CD8-positive, alpha-beta memory T cell (primary cell): Measurements from ENCODE around the gene PCDHGA5. TPM values are rescaled to one million over a fixed set of nuclear protein-coding genes. Genes with fewer than 3 reads are reported as not detected.
A peak's percentile ranks its signal among the peaks of the same experiment; 100 is the strongest.
"Not testable (repeated sequence)": the region's sequence is repeated elsewhere in the genome, so short reads cannot be mapped to it uniquely, and the experiment has no call there.

Experiments
- CTCF ChIA-PET: fragments of 350-600 bp; sonication (Branson Sonifier 250); formaldehyde crosslinking; loops from one replicate; lab custom pipeline; 2021; ENCODE audit warnings: antibody characterized with exemption; lab: Charles Lee
- POLR2A ChIA-PET: fragments of 350-600 bp; sonication (Branson Sonifier 250); formaldehyde crosslinking; loops from one replicate; lab custom pipeline; 2021; ENCODE audit warnings: antibody characterized with exemption; lab: Charles Lee
- DNase-seq, 5 donors: peaks; one replicate each; pipeline versions ENCODE4 v3.0.0 to v3.0.0-alpha.2; 2020 to 2022; ENCODE audit warnings: mixed read lengths in 1 of 5
- H3K27ac ChIP-seq: one replicate; pipeline ENCODE4 v1.7.0; 2013; ENCODE audit warnings: low read depth, mild to moderate bottlenecking, low read length, moderate library complexity
- H3K27me3 ChIP-seq: 2 replicates; pipeline ENCODE4 v1.7.0; 2013; ENCODE audit warnings: low read length, mild to moderate bottlenecking; ENCODE audit not compliant: insufficient read depth, poor library complexity, severe bottlenecking
- H3K36me3 ChIP-seq: 2 replicates; pipeline ENCODE4 v1.7.0; 2013; ENCODE audit warnings: mild to moderate bottlenecking, low read length, moderate library complexity; ENCODE audit not compliant: insufficient read depth
- H3K4me1 ChIP-seq: 2 replicates; pipeline ENCODE4 v1.7.0; 2013; ENCODE audit warnings: mild to moderate bottlenecking, low read length, moderate library complexity; ENCODE audit not compliant: insufficient read depth
- H3K4me3 ChIP-seq: 2 replicates; pipeline ENCODE4 v1.7.0; 2013; ENCODE audit warnings: mild to moderate bottlenecking, low read length
- H3K9me3 ChIP-seq: 2 replicates; pipeline ENCODE4 v1.7.0; 2013; ENCODE audit warnings: mild to moderate bottlenecking, low read length
- H3K27ac Mint-ChIP-seq, 8 donors: one replicate each; pipeline ENCODE4 v1.8.0; 2020 to 2021; ENCODE audit warnings: mixed read lengths in 8 of 8, mild to moderate bottlenecking in 6 of 8, inconsistent platforms in 3 of 8, moderate library complexity in 3 of 8
- H3K27me3 Mint-ChIP-seq, 2 donors: one replicate each; pipeline ENCODE4 v1.8.0; 2020 to 2021; ENCODE audit warnings: mixed read lengths in 2 of 2, mild to moderate bottlenecking in 1 of 2, moderate library complexity in 1 of 2
- H3K36me3 Mint-ChIP-seq, 3 donors: one replicate each; pipeline ENCODE4 v1.8.0; 2020 to 2021; ENCODE audit warnings: mixed read lengths in 3 of 3, inconsistent platforms in 1 of 3, mild to moderate bottlenecking in 1 of 3
- H3K4me1 Mint-ChIP-seq, 3 donors: one replicate each; pipeline ENCODE4 v1.8.0; 2020 to 2021; ENCODE audit warnings: mixed read lengths in 3 of 3, inconsistent platforms in 1 of 3, mild to moderate bottlenecking in 1 of 3
- H3K4me3 Mint-ChIP-seq, 7 donors: one replicate each; pipeline ENCODE4 v1.8.0; 2020 to 2021; ENCODE audit warnings: mixed read lengths in 7 of 7, mild to moderate bottlenecking in 6 of 7, moderate library complexity in 4 of 7, inconsistent platforms in 2 of 7
- H3K9me3 Mint-ChIP-seq, 5 donors: one replicate each; pipeline ENCODE4 v1.8.0; 2020 to 2022; ENCODE audit warnings: mixed read lengths in 5 of 5, mild to moderate bottlenecking in 3 of 5, moderate library complexity in 2 of 5, inconsistent platforms in 1 of 5
- polyA plus RNA-seq: library from polyadenylated mRNA; unstranded; fragments of 300-500 nt; fragmentation: Illumina TruSeq; gene quantifications from one replicate; pipeline ENCODE4 v1.2.3, GENCODE V29; 2021
- total RNA-seq, 2 experiments: library from RNA; stranded (reverse); gene quantifications; one replicate each; pipeline ENCODE4 v1.2.3, GENCODE V29; 2021

Gene PCDHGA5
- total RNA-seq = under 1 TPM; 0.09 to 0.11 TPM
- not detected for polyA plus RNA-seq

DNA sequence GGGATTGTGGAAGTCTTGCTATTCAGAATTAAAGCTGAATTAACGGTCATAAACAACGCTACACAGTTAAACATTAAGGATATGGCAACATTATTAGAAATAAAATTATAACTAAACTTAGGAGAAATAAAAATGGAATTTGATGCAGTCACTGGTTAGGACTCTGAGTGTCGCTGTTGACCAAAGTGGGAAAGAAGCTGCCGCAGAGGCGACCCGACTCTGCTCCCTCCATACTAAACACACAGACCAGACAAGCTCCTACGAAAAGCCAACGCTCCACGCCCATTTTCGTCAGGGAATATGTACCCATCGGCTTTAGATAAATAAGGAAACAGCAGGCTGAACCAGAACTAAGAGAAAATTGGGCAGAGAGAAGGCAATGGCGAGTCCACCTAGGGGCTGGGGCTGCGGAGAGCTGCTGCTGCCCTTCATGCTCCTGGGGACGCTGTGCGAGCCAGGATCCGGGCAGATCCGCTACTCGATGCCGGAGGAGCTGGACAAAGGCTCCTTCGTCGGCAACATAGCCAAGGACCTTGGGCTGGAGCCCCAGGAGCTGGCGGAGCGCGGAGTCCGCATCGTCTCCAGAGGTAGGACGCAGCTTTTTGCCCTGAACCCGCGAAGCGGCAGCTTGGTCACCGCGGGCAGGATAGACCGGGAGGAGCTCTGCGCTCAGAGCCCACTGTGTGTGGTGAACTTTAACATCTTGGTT lies at the start of gene PCDHGA5:
PCDHGA5 (plus strand) TSS at position 211 of the 709 bp plus-strand sequence; CDS start at position 380, 169 bp downstream.
- Mint-ChIP-seq H3K9me3 (peaks cover 25 to 66% (median 53%) of the 10 kb centered on the region in 5 donors), H3K4me1 (peaks cover 0 to 10% (median 2%) of the 10 kb centered on the region in 3 donors), H3K27me3 (peaks cover 71 to 81% of the 10 kb centered on the region in 2 donors), H3K36me3 (peaks cover 3 to 22% (median 3%) of the 10 kb centered on the region in 3 donors), H3K27ac (no peak within 1 kb of the TSS), H3K4me3 (no peak within 1 kb of the TSS)
- ChIA-PET CTCF (interaction anchor here (1.2 to 1.4 kb wide), 2 partner anchors 9 to 66 kb away, joined by 3 read pairs; partner anchors contain the start of genes PCDHGA12 and PCDHGA4), POLR2A (no interaction called here)
- Histone ChIP-seq H3K27me3 (peaks cover 29% of the 10 kb centered on the region), H3K9me3 (peaks cover 13% of the 10 kb centered on the region), H3K4me1 (no peaks in the 10 kb centered on the region), H3K36me3 (no peaks in the 10 kb centered on the region), H3K4me3 (no peak within 1 kb of the TSS), H3K27ac (no peak within 1 kb of the TSS)
- no peak for DNase-seq

- peaks cover 12% of the 10 kb centered on the region for H3K36me3 ChIP-seq
- H3K9me3 ChIP-seq = peaks cover 58% of the 10 kb centered on the region
- Mint-ChIP-seq H3K36me3 (peaks cover 34 to 73% (median 69%) of the 10 kb centered on the region in 3 donors), H3K9me3 (peaks cover 60 to 99% (median 96%) of the 10 kb centered on the region in 5 donors), H3K4me3 (peak overlapping the region in 1 of 7 donors; percentile 36), H3K4me1 (peaks cover 26 to 49% (median 31%) of the 10 kb centered on the region in 3 donors)
- not testable (repeated sequence) for DNase-seq, H3K4me3 ChIP-seq, H3K27ac ChIP-seq, H3K27me3 Mint-ChIP-seq, H3K27ac Mint-ChIP-seq, H3K27me3 ChIP-seq
- ChIA-PET CTCF (interaction anchor here (0.8 to 5.2 kb wide), 2 partner anchors 196 to 247 kb away, joined by 3 to 35 read pairs; no protein-coding TSS in a partner anchor), POLR2A (interaction anchor here (0.7 kb wide), 1 partner anchor 14 kb away, joined by 8 read pairs; no protein-coding TSS in a partner anchor)
- H3K4me1 ChIP-seq = peaks cover 16% of the 10 kb centered on the region
These were observed 47.0 kb upstream of the PCDHGA5 start for GRCh38 chr5:141316963-141317362.

DNA sequence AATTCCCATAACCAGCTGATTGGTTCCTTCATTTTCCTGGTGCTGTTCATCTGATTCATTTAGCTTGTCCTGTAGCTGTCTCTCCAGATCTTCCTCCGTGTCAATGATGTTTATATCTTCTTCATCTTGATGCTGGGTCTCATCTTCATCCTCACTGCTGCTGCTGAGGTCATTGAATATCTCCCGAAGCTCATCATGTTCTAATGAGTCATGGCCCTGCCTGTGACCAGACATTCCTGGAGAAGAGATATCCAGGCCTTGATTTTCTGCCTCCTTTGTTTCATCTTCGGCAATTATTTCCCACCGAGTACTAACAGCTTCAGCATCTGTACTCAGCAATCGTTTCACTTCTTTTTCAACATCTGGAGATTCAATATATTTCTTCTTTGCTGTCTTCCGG lies 44.8 kb upstream of the PCDHGA5 start:
- H3K4me3 ChIP-seq = peak overlapping the region; percentile 96
- peaks cover 16% of the 10 kb centered on the region for H3K4me1 ChIP-seq
- CTCF ChIA-PET = interaction anchor here (1.4 to 5.2 kb wide), 11 partner anchors 11 to 318 kb away, joined by 4 to 35 read pairs (median 12); partner anchors contain the start of genes HDAC3, PCDHGA1, PCDHGB2 and RELL2
- Mint-ChIP-seq H3K4me3 (peak overlapping the region in 5 of 7 donors; percentile 23 to 97 (median 95)), H3K4me1 (peaks cover 26 to 56% (median 31%) of the 10 kb centered on the region in 3 donors), H3K9me3 (peaks cover 52 to 90% (median 81%) of the 10 kb centered on the region in 5 donors), H3K36me3 (peaks cover 29 to 56% (median 55%) of the 10 kb centered on the region in 3 donors), H3K27me3 (peaks cover 0 to 4% of the 10 kb centered on the region in 2 donors), H3K27ac (peak overlapping the region in 2 of 8 donors; percentile 59 to 88)
- H3K27me3 ChIP-seq = no peaks in the 10 kb centered on the region
- DNase-seq = no peak
- H3K27ac ChIP-seq = no peak overlapping the region
- POLR2A ChIA-PET = no interaction called here
- H3K36me3 ChIP-seq = peaks cover 12% of the 10 kb centered on the region
- peaks cover 53% of the 10 kb centered on the region for H3K9me3 ChIP-seq

DNA sequence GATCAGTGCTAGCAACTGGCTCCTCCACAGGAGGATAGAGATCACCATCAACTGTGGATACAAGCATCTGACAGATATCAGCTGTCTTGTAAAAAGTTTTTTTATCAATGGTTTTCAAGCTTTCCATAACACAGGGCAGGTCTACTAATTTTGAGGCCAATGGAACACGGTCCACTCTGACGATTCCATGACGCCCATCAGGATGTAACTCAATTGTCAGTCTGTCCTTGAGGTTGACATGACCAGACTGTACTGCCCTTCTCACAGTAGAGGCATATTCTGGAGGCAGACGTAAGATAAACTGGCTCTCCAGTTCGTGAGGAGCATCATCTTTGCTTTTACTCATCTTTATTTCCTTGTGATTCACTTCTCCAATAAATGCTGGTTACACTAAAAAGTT lies 44.3 kb upstream of the PCDHGA5 start:
- H3K27me3 ChIP-seq = no peaks in the 10 kb centered on the region
- Mint-ChIP-seq H3K4me3 (peak overlapping the region; percentile 91 to 99 (median 95)), H3K27ac (peak overlapping the region in 6 of 8 donors; percentile 58 to 99 (median 99)), H3K4me1 (peaks cover 26 to 56% (median 31%) of the 10 kb centered on the region in 3 donors), H3K9me3 (peaks cover 47 to 85% (median 77%) of the 10 kb centered on the region in 5 donors), H3K36me3 (peaks cover 28 to 54% (median 50%) of the 10 kb centered on the region in 3 donors), H3K27me3 (peaks cover 3 to 4% of the 10 kb centered on the region in 2 donors)
- ChIA-PET POLR2A (interaction anchor here (0.8 to 1.8 kb wide), 7 partner anchors 9 to 672 kb away, joined by 3 to 8 read pairs (median 5); partner anchors contain the start of genes HDAC3, IK, NDUFA2 and PCDHGA1), CTCF (interaction anchor here (0.9 to 5.2 kb wide), 25 partner anchors 10 to 318 kb away, joined by 3 to 35 read pairs (median 4); partner anchors contain the start of genes DIAPH1, HDAC3, PCDHGA1 and PCDHGA11)
- H3K4me1 ChIP-seq = peaks cover 16% of the 10 kb centered on the region
- peak overlapping the region; percentile 96 for H3K4me3 ChIP-seq
- peaks cover 53% of the 10 kb centered on the region for H3K9me3 ChIP-seq
- no peak overlapping the region for H3K27ac ChIP-seq
- H3K36me3 ChIP-seq = peaks cover 12% of the 10 kb centered on the region
- no peak for DNase-seq

DNA sequence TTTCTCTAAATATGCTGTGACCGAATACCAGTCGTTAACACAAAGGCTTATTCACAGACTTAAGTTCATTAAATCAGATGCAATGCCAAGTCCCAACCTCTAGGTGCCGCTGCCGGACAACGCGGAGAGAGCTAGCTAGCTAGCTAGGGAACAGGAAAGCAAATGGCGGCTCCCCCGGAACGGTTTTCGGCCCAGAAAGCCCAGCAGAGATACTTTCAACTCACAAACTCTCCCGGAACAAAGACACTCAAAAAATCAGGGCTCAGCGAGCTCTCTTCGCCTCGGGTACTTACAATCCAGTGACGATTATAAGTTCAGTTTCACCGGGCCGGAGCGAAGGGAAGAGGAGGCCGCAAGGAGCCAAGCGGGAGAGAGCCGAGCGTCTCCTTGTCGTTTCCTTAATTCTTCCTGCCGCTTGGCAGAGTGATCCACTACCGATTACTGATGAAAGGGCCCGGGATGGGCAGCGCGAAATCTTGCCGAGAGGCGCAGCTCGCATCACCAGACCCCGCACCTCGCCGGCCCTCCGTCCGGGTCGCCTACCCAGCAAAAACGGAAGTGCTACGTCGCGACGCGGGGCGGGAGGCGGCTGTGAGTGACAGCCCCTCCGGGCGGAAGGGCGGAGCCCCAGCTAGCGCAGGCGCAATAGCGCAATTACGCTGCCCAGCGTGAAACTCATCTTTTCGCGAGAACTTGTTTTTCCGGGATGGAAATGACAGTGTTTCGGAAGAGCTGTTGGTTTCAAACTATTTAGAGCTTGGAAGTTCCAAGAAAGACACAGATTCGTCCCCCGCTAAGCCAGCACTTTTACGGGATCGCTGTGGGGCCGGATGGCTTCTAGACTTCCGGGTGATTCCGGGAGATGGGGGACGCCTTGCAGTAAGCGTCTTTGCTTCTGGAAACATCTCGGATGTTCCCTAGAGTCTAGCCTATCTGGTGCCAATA lies 43.5 kb upstream of the PCDHGA5 start, which contains the start of gene TAF7:
TAF7 (minus strand) TSS at position 560 of the 945 bp plus-strand sequence. CDS start 740 bp downstream, outside the sequence.
- Histone ChIP-seq H3K4me1 (peaks cover 16% of the 10 kb centered on the region), H3K27ac (peak within 1 kb of the TSS; percentile 97), H3K9me3 (peaks cover 47% of the 10 kb centered on the region), H3K4me3 (peak within 1 kb of the TSS; percentile 96), H3K36me3 (peaks cover 12% of the 10 kb centered on the region), H3K27me3 (no peaks in the 10 kb centered on the region)
- peak within 1 kb of the TSS; percentile 91 to 99 (median 95) for H3K4me3 Mint-ChIP-seq
- DNase-seq = peak; percentile 89 to 95 (median 90)
- peaks cover 40 to 77% (median 73%) of the 10 kb centered on the region in 5 donors for H3K9me3 Mint-ChIP-seq
- H3K27me3 Mint-ChIP-seq = peaks cover 4% of the 10 kb centered on the region in 2 donors
- peaks cover 26 to 48% (median 31%) of the 10 kb centered on the region in 3 donors for H3K4me1 Mint-ChIP-seq
- peaks cover 22 to 47% (median 42%) of the 10 kb centered on the region in 3 donors for H3K36me3 Mint-ChIP-seq
- POLR2A ChIA-PET = interaction anchor here (0.6 to 1.8 kb wide), 10 partner anchors 8 to 919 kb away, joined by 3 to 18 read pairs (median 4); partner anchors contain the start of genes ANKHD1, DIAPH1, HDAC3 and IK
- peak within 1 kb of the TSS; percentile 95 to 99 (median 99) for H3K27ac Mint-ChIP-seq
- CTCF ChIA-PET = interaction anchor here (0.9 to 5.2 kb wide), 25 partner anchors 8 to 317 kb away, joined by 3 to 35 read pairs (median 4); partner anchors contain the start of genes DIAPH1, HDAC3, PCDHGA1 and PCDHGA11

DNA sequence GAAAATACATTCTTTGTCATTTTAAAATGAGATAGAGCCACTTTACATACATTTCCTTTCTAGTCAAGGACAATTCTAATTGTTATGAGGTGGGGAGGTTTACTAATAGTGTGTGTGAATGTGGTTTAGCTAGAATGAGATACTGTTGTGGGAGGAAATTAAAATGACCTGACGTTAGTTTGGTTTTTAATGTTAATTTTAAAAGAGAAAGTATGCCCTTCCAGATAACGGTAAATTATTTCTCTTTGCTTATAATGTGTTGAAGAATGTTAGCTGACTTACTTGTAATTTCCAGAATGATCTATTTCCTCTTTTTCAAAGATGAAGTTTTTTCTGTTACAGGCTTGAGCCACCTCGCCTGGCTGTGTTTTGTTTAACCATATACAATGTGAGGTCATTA lies 41.7 kb upstream of the PCDHGA5 start:
- no peak overlapping the region for H3K4me3 ChIP-seq
- peak overlapping the region in 2 of 8 donors; percentile 27 to 99 for H3K27ac Mint-ChIP-seq
- no peaks in the 10 kb centered on the region for H3K27me3 ChIP-seq
- H3K4me1 Mint-ChIP-seq = peaks cover 35 to 57% (median 41%) of the 10 kb centered on the region in 3 donors
- peaks cover 11 to 16% of the 10 kb centered on the region in 2 donors for H3K27me3 Mint-ChIP-seq
- DNase-seq = no peak
- ChIA-PET CTCF (interaction anchor here (1.2 kb wide), 1 partner anchor 236 kb away, joined by 4 read pairs; no protein-coding TSS in a partner anchor), POLR2A (no interaction called here)
- H3K36me3 Mint-ChIP-seq = peaks cover 19 to 37% (median 32%) of the 10 kb centered on the region in 3 donors
- H3K27ac ChIP-seq = no peak overlapping the region
- peaks cover 39% of the 10 kb centered on the region for H3K9me3 ChIP-seq
- peaks cover 38 to 72% (median 62%) of the 10 kb centered on the region in 5 donors for H3K9me3 Mint-ChIP-seq
- peaks cover 20% of the 10 kb centered on the region for H3K4me1 ChIP-seq
- peak overlapping the region in 4 of 7 donors; percentile 16 to 91 (median 34) for H3K4me3 Mint-ChIP-seq
- H3K36me3 ChIP-seq = peaks cover 12% of the 10 kb centered on the region
